ENCODE measurements around the gene CD300LG.
"Not testable (repeated sequence)": the region's sequence is repeated elsewhere in the genome, so short reads cannot be mapped to it uniquely, and the experiment has no call there.

CD300LG gene

GRCh38 chr17:43846963-43847371 is at the start of gene CD300LG:
Gene CD300LG, plus strand, starts transcription at chr17:43847176. Its CDS starts 41 bp downstream, at chr17:43847217.
- no peak for DNase-seq

GRCh38 chr17:43798024-43798423 is 49.0 kb upstream of the CD300LG start:
- not testable (repeated sequence) for DNase-seq

GRCh38 chr17:43799047-43799446 is 47.9 kb upstream of the CD300LG start:
- no peak for DNase-seq

- no peak for DNase-seq
These were observed 46.2 kb upstream of the CD300LG start for GRCh38 chr17:43800736-43801135.

GRCh38 chr17:43801844-43802243 is 45.1 kb upstream of the CD300LG start:
- no peak for DNase-seq

GRCh38 chr17:43803758-43804157 is 43.2 kb upstream of the CD300LG start:
- no peak for DNase-seq

GRCh38 chr17:43805117-43805516 is 41.9 kb upstream of the CD300LG start:
- no peak for DNase-seq

- DNase-seq, result no peak
These were observed 38.9 kb upstream of the CD300LG start for GRCh38 chr17:43808076-43808475.

- DNase-seq, result no peak
These were observed 37.9 kb upstream of the CD300LG start for GRCh38 chr17:43809121-43809520.

- DNase-seq, result no peak
These were observed 36.7 kb upstream of the CD300LG start for GRCh38 chr17:43810226-43810715.

- DNase-seq, result no peak
These were observed 36.2 kb upstream of the CD300LG start for GRCh38 chr17:43810823-43811222.

GRCh38 chr17:43812396-43813265 is 34.3 kb upstream of the CD300LG start:
- DNase-seq, result no peak

GRCh38 chr17:43813386-43813785 is 33.6 kb upstream of the CD300LG start:
- no peak for DNase-seq

GRCh38 chr17:43814026-43814425 is 33.0 kb upstream of the CD300LG start:
- no peak for DNase-seq

- DNase-seq, result no peak
These were observed 32.3 kb upstream of the CD300LG start for GRCh38 chr17:43814714-43815113.

- no peak for DNase-seq
These were observed 30.3 kb upstream of the CD300LG start for GRCh38 chr17:43816336-43817320.

- DNase-seq, result no peak
These were observed 29.1 kb upstream of the CD300LG start for GRCh38 chr17:43817826-43818225.

GRCh38 chr17:43818966-43819365 is 28.0 kb upstream of the CD300LG start:
- no peak for DNase-seq

- no peak for DNase-seq
These were observed 26.2 kb upstream of the CD300LG start for GRCh38 chr17:43820759-43821158.

GRCh38 chr17:43822570-43823190 is 24.3 kb upstream of the CD300LG start:
- no peak for DNase-seq

- DNase-seq, result no peak
These were observed 23.5 kb upstream of the CD300LG start for GRCh38 chr17:43823350-43824084.

- DNase-seq, result no peak
These were observed 21.4 kb upstream of the CD300LG start for GRCh38 chr17:43825567-43825966.

Data from activated CD4-positive, alpha-beta T cell treated with anti-CD3 and anti-CD28 coated beads, Interleukin-2, amount 50 U/mL, for 48 hours (primary cell).